H9 (cell line): ENCODE results near the gene ASXL1. TPM values are rescaled to one million over a fixed set of nuclear protein-coding genes. Genes with fewer than 3 reads are reported as not detected.

ENCODE experiments used
- DNase-seq: peaks from one replicate; pipeline ENCODE4 v3.0.0-alpha.2; 2017
- H2AFZ ChIP-seq: one replicate; pipeline ENCODE4 v1.6.1; 2013; ENCODE audit warnings: mild to moderate bottlenecking, low read length, control low read depth, moderate library complexity
- H2AK5ac ChIP-seq: 2 replicates; pipeline ENCODE4 v1.6.1; 2013; ENCODE audit warnings: low read length, control low read depth, mixed read lengths; ENCODE audit not compliant: insufficient read length
- H2BK120ac ChIP-seq: one replicate; pipeline ENCODE4 v1.6.1; 2013; ENCODE audit warnings: low read depth, mild to moderate bottlenecking, low read length, control low read depth, inconsistent platforms; ENCODE audit not compliant: poor library complexity, severe bottlenecking
- H2BK12ac ChIP-seq: 2 replicates; pipeline ENCODE4 v1.6.1; 2013; ENCODE audit warnings: low read length, control low read depth, mixed read lengths, low read depth; ENCODE audit not compliant: insufficient read length
- H2BK15ac ChIP-seq: 2 replicates; pipeline ENCODE4 v1.6.1; 2013; ENCODE audit warnings: low read depth, low read length, control low read depth
- H2BK20ac ChIP-seq: one replicate; pipeline ENCODE4 v1.6.1; 2013; ENCODE audit warnings: low read depth, mild to moderate bottlenecking, low read length, control low read depth, inconsistent platforms; ENCODE audit not compliant: poor library complexity, severe bottlenecking
- H2BK5ac ChIP-seq: 2 replicates; pipeline ENCODE4 v1.6.1; 2013; ENCODE audit warnings: low read length, control low read depth, mixed read lengths; ENCODE audit not compliant: insufficient read length
- H3K14ac ChIP-seq: 2 replicates; pipeline ENCODE4 v1.6.1; 2013; ENCODE audit warnings: low read length, control low read depth; ENCODE audit not compliant: insufficient read depth
- H3K18ac ChIP-seq: 2 replicates; pipeline ENCODE4 v1.6.1; 2013; ENCODE audit warnings: low read depth, mild to moderate bottlenecking, mixed read lengths, low read length, control low read depth; ENCODE audit not compliant: insufficient read length
- H3K23ac ChIP-seq: 2 replicates; pipeline ENCODE4 v1.6.1; 2013; ENCODE audit warnings: low read length, control low read depth, mixed read lengths, low read depth; ENCODE audit not compliant: insufficient read length
- H3K23me2 ChIP-seq: 2 replicates; pipeline ENCODE4 v1.6.1; 2013; ENCODE audit warnings: low read depth, mild to moderate bottlenecking, mixed read lengths, low read length, control low read depth; ENCODE audit not compliant: insufficient read length, poor library complexity, severe bottlenecking
- H3K27ac ChIP-seq: 2 replicates; pipeline ENCODE4 v1.5.1; 2013; ENCODE audit warnings: low read length, control low read depth, mixed read lengths, low read depth; ENCODE audit not compliant: insufficient read length
- H3K27me3 ChIP-seq: 2 replicates; pipeline ENCODE4 v1.6.1; 2013; ENCODE audit warnings: low read length, control low read depth, inconsistent platforms; ENCODE audit not compliant: insufficient read depth
- H3K4ac ChIP-seq: 2 replicates; pipeline ENCODE4 v1.6.1; 2013; ENCODE audit warnings: low read depth, mild to moderate bottlenecking, control low read depth, inconsistent platforms, low read length, moderate library complexity
- H3K4me1 ChIP-seq: 2 replicates; pipeline ENCODE4 v1.6.1; 2013; ENCODE audit warnings: low read length, control low read depth, inconsistent platforms; ENCODE audit not compliant: insufficient read depth
- H3K4me2 ChIP-seq: 2 replicates; pipeline ENCODE4 v1.6.1; 2013; ENCODE audit warnings: low read length, control low read depth, mixed read lengths; ENCODE audit not compliant: insufficient read length, insufficient read depth
- H3K56ac ChIP-seq: 2 replicates; pipeline ENCODE4 v1.6.1; 2013; ENCODE audit warnings: low read depth, mild to moderate bottlenecking, mixed read lengths, low read length, control low read depth; ENCODE audit not compliant: insufficient read length
- H3K79me1 ChIP-seq: 2 replicates; pipeline ENCODE4 v1.6.1; 2013; ENCODE audit warnings: low read depth, mild to moderate bottlenecking, moderate library complexity, low read length, control low read depth, inconsistent platforms; ENCODE audit not compliant: insufficient read depth, poor library complexity, severe bottlenecking
- H3K79me2 ChIP-seq: 2 replicates; pipeline ENCODE4 v1.6.1; 2013; ENCODE audit warnings: low read length, control low read depth, inconsistent platforms; ENCODE audit not compliant: insufficient read depth
- H3K9ac ChIP-seq: 2 replicates; pipeline ENCODE4 v1.6.1; 2013; ENCODE audit warnings: low read length, control low read depth, mixed read lengths; ENCODE audit not compliant: insufficient read length; ENCODE audit errors: extremely low read depth
- H3K9me3 ChIP-seq: one replicate; pipeline ENCODE4 v1.6.1; 2013; ENCODE audit warnings: low read depth, low read length, inconsistent platforms; ENCODE audit not compliant: control insufficient read depth
- H3T11ph ChIP-seq: one replicate; pipeline ENCODE4 v1.6.1; 2013; ENCODE audit warnings: mild to moderate bottlenecking, low read length, control low read depth, inconsistent platforms
- H4K20me1 ChIP-seq: one replicate; pipeline ENCODE4 v1.6.1; 2013; ENCODE audit not compliant: control insufficient read depth, insufficient read length, insufficient read depth
- H4K5ac ChIP-seq: 2 replicates; pipeline ENCODE4 v1.6.1; 2013; ENCODE audit warnings: low read depth, mild to moderate bottlenecking, mixed read lengths, low read length, control low read depth; ENCODE audit not compliant: insufficient read length
- H4K8ac ChIP-seq: replicated peaks from 2 replicates; pipeline ENCODE4 v1.6.1; 2013; ENCODE audit warnings: low read length, control low read depth, mixed read lengths, low read depth; ENCODE audit not compliant: insufficient read length
- H4K91ac ChIP-seq: 2 replicates; pipeline ENCODE4 v1.6.1; 2013; ENCODE audit warnings: low read depth, mild to moderate bottlenecking, moderate library complexity, mixed read lengths, low read length, control low read depth; ENCODE audit not compliant: insufficient read length
- H3K27ac Mint-ChIP-seq, 3 experiments: 2 replicates in 2 of 3; 3 replicates in 1 of 3; pipeline ENCODE4 v1.8.0; 2020 to 2021; ENCODE audit warnings: mixed read lengths in 3 of 3, mild to moderate bottlenecking in 1 of 3, moderate library complexity in 1 of 3
- H3K27me3 Mint-ChIP-seq: 2 replicates; pipeline ENCODE4 v1.8.0; 2021; ENCODE audit warnings: low read depth, mild to moderate bottlenecking, moderate library complexity, mixed read lengths
- H3K36me3 Mint-ChIP-seq, 3 experiments: 2 replicates in 2 of 3; 3 replicates in 1 of 3; pipeline ENCODE4 v1.8.0; 2020 to 2021; ENCODE audit warnings: low read depth in 3 of 3, mixed read lengths in 3 of 3; ENCODE audit not compliant: insufficient read depth in 1 of 3
- H3K4me1 Mint-ChIP-seq, 2 experiments: 2 replicates each; pipeline ENCODE4 v1.8.0; 2020; ENCODE audit warnings: mixed read lengths in 2 of 2
- H3K4me3 Mint-ChIP-seq, 2 experiments: 2 replicates in 1 of 2; 3 replicates in 1 of 2; pipeline ENCODE4 v1.8.0; 2020 to 2021; ENCODE audit warnings: mild to moderate bottlenecking in 2 of 2, mixed read lengths in 2 of 2, moderate library complexity in 1 of 2
- H3K9me3 Mint-ChIP-seq, 2 experiments: 2 replicates in 1 of 2; 3 replicates in 1 of 2; pipeline ENCODE4 v1.8.0; 2020; ENCODE audit warnings: mild to moderate bottlenecking in 2 of 2, mixed read lengths in 2 of 2, moderate library complexity in 1 of 2
- WGBS: extraction: QIAGEN DNeasy Blood & Tissue Kit; methylation state at CpG from one replicate; pipeline ENCODE4 v1.1.7; 2013; ENCODE audit warnings: missing lambda C conversion rate, low lambda C conversion rate, mixed read lengths; ENCODE audit not compliant: insufficient read length; ENCODE audit errors: extremely low coverage; 5-methylcytosine and 5-hydroxymethylcytosine counted together
- total RNA-seq: library from RNA; stranded (reverse); gene quantifications from 2 replicates; pipeline ENCODE4 v1.2.1, GENCODE V29; 2021
- TF ChIP-seq, protein P1 (sequence below): fragments of 200-600 bp; sonication (generic); conservative IDR thresholded peaks from 3 replicates; pipeline ENCODE4 v1.8.0; 2021; ENCODE audit warnings: antibody characterized with exemption, mild to moderate bottlenecking

The ASXL1 gene
- total RNA-seq, 1 experiment from 2014 or later: 39.5 TPM

DNA sequence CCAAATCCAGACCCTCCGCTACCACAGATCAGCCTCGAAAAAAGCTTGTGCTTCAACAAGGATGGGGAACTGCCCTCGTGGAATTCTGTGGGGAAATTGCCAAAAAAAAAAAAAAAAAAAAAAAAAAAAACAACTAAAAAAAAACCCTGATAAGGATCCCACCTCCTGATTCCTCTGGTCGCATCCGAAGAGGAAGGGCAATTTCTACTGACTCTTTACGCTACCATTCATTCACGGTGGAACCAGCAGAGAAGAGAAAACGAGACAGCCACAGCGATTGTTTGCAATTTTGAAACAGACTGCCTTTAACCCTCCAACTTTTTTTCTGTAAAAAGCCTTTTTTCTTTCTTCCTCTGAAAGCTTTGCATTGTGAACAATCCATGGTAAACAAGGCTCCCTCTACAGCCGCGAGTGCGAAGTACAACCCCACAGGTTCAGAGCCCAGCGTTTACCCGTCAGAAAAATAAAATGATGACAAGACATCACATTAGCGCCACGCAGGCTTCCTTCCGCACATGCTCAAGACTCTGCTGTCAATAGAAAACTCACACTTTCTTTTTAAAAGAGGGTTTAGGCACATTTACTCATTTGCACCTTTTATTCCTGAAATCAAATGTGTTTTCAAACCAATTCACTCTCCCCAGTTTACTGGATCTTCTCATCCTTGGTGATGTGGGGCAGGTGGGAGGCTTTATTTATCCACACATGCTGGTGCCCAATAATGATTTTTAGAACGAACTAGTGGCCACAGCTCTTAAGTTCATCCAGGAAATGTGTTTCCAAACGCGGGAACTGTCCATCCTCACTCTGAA is 127.0 kb downstream of the ASXL1 start:
- H2AK5ac ChIP-seq: no peak overlapping the region
- no peak overlapping the region for H4K5ac ChIP-seq
- H3K36me3 Mint-ChIP-seq: peaks cover 0 to 2% (median 0%) of the 10 kb centered on the region in 3 experiments; a peak in 2 of 7 replicates
- H3K27ac Mint-ChIP-seq: peak overlapping the region in 2 of 3 experiments; percentile 20 to 29; a peak in 2 of 7 replicates
- no peak overlapping the region; the same call in 1 of the 2 replicates for H3K4ac ChIP-seq
- H3K4me2 ChIP-seq: peak overlapping the region; percentile 89
- H2BK5ac ChIP-seq: no peak overlapping the region
- peak overlapping the region; percentile 92 for H3K18ac ChIP-seq
- H2BK15ac ChIP-seq: no peak overlapping the region
- no peaks in the 10 kb centered on the region for H3K9me3 ChIP-seq
- no peak overlapping the region for H2BK20ac ChIP-seq
- no peak overlapping the region for H3K27ac ChIP-seq
- peaks cover 34% of the 10 kb centered on the region for H3K27me3 Mint-ChIP-seq
- no peaks in the 10 kb centered on the region for H3K27me3 ChIP-seq
- H2BK12ac ChIP-seq: no peak overlapping the region
- H3K79me2 ChIP-seq: peaks cover 10% of the 10 kb centered on the region; the same call in 1 of the 2 replicates
- peak; percentile 68 for DNase-seq
- peak overlapping the region; percentile 63 to 85 for H3K4me3 Mint-ChIP-seq
- no peak overlapping the region for H4K91ac ChIP-seq
- H3K14ac ChIP-seq: peak overlapping the region; percentile 98; the same call in 1 of the 2 replicates
- H3K4me1 Mint-ChIP-seq: peaks cover 27 to 31% of the 10 kb centered on the region in 2 experiments
- peaks cover 3% of the 10 kb centered on the region; the same call in 1 of the 2 replicates for H3K4me1 ChIP-seq
- H3T11ph ChIP-seq: no peak overlapping the region
- H3K56ac ChIP-seq: no peak overlapping the region
- peak overlapping the region; percentile 75 for H2AFZ ChIP-seq
- H3K9ac ChIP-seq: peak overlapping the region; percentile 71
- H3K79me1 ChIP-seq: no peaks in the 10 kb centered on the region
- TF ChIP-seq, protein P1, sequence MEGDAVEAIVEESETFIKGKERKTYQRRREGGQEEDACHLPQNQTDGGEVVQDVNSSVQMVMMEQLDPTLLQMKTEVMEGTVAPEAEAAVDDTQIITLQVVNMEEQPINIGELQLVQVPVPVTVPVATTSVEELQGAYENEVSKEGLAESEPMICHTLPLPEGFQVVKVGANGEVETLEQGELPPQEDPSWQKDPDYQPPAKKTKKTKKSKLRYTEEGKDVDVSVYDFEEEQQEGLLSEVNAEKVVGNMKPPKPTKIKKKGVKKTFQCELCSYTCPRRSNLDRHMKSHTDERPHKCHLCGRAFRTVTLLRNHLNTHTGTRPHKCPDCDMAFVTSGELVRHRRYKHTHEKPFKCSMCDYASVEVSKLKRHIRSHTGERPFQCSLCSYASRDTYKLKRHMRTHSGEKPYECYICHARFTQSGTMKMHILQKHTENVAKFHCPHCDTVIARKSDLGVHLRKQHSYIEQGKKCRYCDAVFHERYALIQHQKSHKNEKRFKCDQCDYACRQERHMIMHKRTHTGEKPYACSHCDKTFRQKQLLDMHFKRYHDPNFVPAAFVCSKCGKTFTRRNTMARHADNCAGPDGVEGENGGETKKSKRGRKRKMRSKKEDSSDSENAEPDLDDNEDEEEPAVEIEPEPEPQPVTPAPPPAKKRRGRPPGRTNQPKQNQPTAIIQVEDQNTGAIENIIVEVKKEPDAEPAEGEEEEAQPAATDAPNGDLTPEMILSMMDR: peak; percentile 84
- H3K23ac ChIP-seq: no peak overlapping the region
- peaks cover 12% of the 10 kb centered on the region for H3K23me2 ChIP-seq
- peaks cover 2 to 3% of the 10 kb centered on the region in 2 experiments; a peak in 3 of 5 replicates for H3K9me3 Mint-ChIP-seq
- H2BK120ac ChIP-seq: no peak overlapping the region
- H4K20me1 ChIP-seq: no peaks in the 10 kb centered on the region
- no CpG with 5 or more reads among the region's 20 CpGs for WGBS
- H4K8ac ChIP-seq: no peak overlapping the region
